WTC11 (cell line): ENCODE measurements around the gene SLC25A39.

Experiments used
- ESRRA ChIP-seq: sonication (generic); formaldehyde crosslinking; IDR thresholded peaks from 2 replicates; pipeline ENCODE4 v1.8.1; 2022; ENCODE audit warnings: mild to moderate bottlenecking, missing genetic modification reagents, borderline replicate concordance
- FOXK1 ChIP-seq: sonication (generic); formaldehyde crosslinking; IDR thresholded peaks from 2 replicates; pipeline ENCODE4 v1.8.0; 2022; ENCODE audit warnings: mild to moderate bottlenecking, moderate library complexity, missing genetic modification reagents
- TF ChIP-seq, protein P1 (sequence below): sonication (generic); formaldehyde crosslinking; IDR thresholded peaks from 2 replicates; pipeline ENCODE4 v1.8.0; 2022; ENCODE audit warnings: mild to moderate bottlenecking, missing genetic modification reagents
- TF ChIP-seq, protein P2 (sequence below): fragments of 200-600 bp; IDR thresholded peaks from 2 replicates; pipeline ENCODE4 v1.8.0; 2022; ENCODE audit warnings: antibody characterized with exemption
- TF ChIP-seq, protein P3 (sequence below): fragments of 250-450 bp; sonication (Bioruptor Pico); IDR thresholded peaks from 2 replicates; pipeline ENCODE4 v2.1.2; 2022; ENCODE audit warnings: mild to moderate bottlenecking, moderate library complexity

DNA sequence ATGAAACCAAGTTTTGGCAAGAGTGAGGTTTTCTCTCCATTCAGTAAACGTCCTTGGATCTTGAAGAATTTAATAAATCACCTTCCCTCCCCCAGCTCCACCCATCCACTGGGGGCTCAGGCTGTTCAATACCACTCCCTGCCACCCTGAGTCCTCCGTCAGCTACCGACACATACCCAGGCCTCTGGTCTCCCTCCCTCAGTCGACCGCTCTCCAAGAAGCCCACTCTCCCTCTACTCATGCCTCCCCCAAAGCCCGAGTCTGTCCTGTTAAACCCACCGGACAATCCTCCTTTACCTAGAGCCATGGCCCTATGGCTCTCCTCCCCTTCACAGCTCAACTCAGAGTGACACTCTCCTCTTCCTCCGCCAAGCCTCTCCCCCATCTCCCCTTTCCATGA is 37.0 kb downstream of the SLC25A39 start:
- TF ChIP-seq, protein P1, sequence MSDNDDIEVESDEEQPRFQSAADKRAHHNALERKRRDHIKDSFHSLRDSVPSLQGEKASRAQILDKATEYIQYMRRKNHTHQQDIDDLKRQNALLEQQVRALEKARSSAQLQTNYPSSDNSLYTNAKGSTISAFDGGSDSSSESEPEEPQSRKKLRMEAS, result no peak
- TF ChIP-seq, protein P2, sequence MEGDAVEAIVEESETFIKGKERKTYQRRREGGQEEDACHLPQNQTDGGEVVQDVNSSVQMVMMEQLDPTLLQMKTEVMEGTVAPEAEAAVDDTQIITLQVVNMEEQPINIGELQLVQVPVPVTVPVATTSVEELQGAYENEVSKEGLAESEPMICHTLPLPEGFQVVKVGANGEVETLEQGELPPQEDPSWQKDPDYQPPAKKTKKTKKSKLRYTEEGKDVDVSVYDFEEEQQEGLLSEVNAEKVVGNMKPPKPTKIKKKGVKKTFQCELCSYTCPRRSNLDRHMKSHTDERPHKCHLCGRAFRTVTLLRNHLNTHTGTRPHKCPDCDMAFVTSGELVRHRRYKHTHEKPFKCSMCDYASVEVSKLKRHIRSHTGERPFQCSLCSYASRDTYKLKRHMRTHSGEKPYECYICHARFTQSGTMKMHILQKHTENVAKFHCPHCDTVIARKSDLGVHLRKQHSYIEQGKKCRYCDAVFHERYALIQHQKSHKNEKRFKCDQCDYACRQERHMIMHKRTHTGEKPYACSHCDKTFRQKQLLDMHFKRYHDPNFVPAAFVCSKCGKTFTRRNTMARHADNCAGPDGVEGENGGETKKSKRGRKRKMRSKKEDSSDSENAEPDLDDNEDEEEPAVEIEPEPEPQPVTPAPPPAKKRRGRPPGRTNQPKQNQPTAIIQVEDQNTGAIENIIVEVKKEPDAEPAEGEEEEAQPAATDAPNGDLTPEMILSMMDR, result no peak
- TF ChIP-seq FOXK1 (CRISPR knock-in tag), result no peak
- TF ChIP-seq, protein P3, sequence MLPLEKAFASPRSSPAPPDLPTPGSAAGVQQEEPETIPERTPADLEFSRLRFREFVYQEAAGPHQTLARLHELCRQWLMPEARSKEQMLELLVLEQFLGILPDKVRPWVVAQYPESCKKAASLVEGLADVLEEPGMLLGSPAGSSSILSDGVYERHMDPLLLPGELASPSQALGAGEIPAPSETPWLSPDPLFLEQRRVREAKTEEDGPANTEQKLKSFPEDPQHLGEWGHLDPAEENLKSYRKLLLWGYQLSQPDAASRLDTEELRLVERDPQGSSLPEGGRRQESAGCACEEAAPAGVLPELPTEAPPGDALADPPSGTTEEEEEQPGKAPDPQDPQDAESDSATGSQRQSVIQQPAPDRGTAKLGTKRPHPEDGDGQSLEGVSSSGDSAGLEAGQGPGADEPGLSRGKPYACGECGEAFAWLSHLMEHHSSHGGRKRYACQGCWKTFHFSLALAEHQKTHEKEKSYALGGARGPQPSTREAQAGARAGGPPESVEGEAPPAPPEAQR (CRISPR knock-in tag), result no peak
- no peak for TF ChIP-seq ESRRA (CRISPR knock-in tag)
